NCI-H446 treated with DMSO at 0.1 percent for 48 hours (cell line): ENCODE results near the gene MID2.
"Not testable (repeated sequence)": the region's sequence is repeated elsewhere in the genome, so short reads cannot be mapped to it uniquely, and the experiment has no call there.

Experiments
- DNase-seq: peaks from one replicate; lab custom pipeline; 2025; lab: John Stamatoyannopoulos, UW

Gene MID2

GRCh38 chrX:107842715-107843400 is 17.2 kb downstream of the MID2 start:
- DNase-seq = no peak

- no peak for DNase-seq
These were observed 20.0 kb downstream of the MID2 start for GRCh38 chrX:107845625-107846024.

- DNase-seq = no peak
These were observed 22.9 kb downstream of the MID2 start for GRCh38 chrX:107848591-107848990.

- no peak for DNase-seq
These were observed 24.2 kb downstream of the MID2 start for GRCh38 chrX:107849747-107850421.

GRCh38 chrX:107850422-107850765 is 24.7 kb downstream of the MID2 start:
- DNase-seq = no peak

- DNase-seq = no peak
These were observed 25.5 kb downstream of the MID2 start for GRCh38 chrX:107851215-107851614.

- DNase-seq = not testable (repeated sequence)
These were observed 26.0 kb downstream of the MID2 start for GRCh38 chrX:107851665-107852064.

- no peak for DNase-seq
These were observed 30.6 kb downstream of the MID2 start for GRCh38 chrX:107856289-107856688.

- not testable (repeated sequence) for DNase-seq
These were observed 31.4 kb downstream of the MID2 start for GRCh38 chrX:107857041-107857440.

GRCh38 chrX:107857837-107858236 is 32.2 kb downstream of the MID2 start:
- DNase-seq = no peak

GRCh38 chrX:107861056-107861455 is 35.4 kb downstream of the MID2 start:
- no peak for DNase-seq

- no peak for DNase-seq
These were observed 45.5 kb downstream of the MID2 start for GRCh38 chrX:107871136-107871535.

GRCh38 chrX:107878106-107878505 is 52.4 kb downstream of the MID2 start:
- DNase-seq = no peak

GRCh38 chrX:107880054-107880610 is 54.5 kb downstream of the MID2 start:
- DNase-seq = no peak

- DNase-seq = no peak
These were observed 68.4 kb downstream of the MID2 start for GRCh38 chrX:107894038-107894437.

- DNase-seq = no peak
These were observed 77.1 kb downstream of the MID2 start for GRCh38 chrX:107902721-107903120.

GRCh38 chrX:107905366-107905765 is 79.7 kb downstream of the MID2 start:
- no peak for DNase-seq

GRCh38 chrX:107924136-107924746 is 98.6 kb downstream of the MID2 start:
- DNase-seq = no peak

- no peak for DNase-seq
These were observed 108.6 kb downstream of the MID2 start for GRCh38 chrX:107934262-107934661.

- DNase-seq = no peak
These were observed 109.5 kb downstream of the MID2 start for GRCh38 chrX:107935200-107935599.

GRCh38 chrX:107935664-107936433 is 110.2 kb downstream of the MID2 start:
- no peak for DNase-seq

GRCh38 chrX:107936434-107936730 is 110.7 kb downstream of the MID2 start:
- no peak for DNase-seq

- DNase-seq = no peak
These were observed 114.4 kb downstream of the MID2 start for GRCh38 chrX:107940095-107940494.
